Ishikawa (cell line): ENCODE results near the gene ITGB8.

Experiments used
- CEBPB ChIP-seq: IDR thresholded peaks from 2 replicates; pipeline ENCODE4 v1.6.1; 2012
- CREB1 ChIP-seq: IDR thresholded peaks from 2 replicates; pipeline ENCODE4 v1.6.1; 2012; ENCODE audit warnings: low read depth
- EGR1 ChIP-seq: IDR thresholded peaks from 2 replicates; pipeline ENCODE4 v1.6.1; 2012
- EP300 ChIP-seq: IDR thresholded peaks from 2 replicates; pipeline ENCODE4 v1.6.1; 2012; ENCODE audit warnings: borderline replicate concordance
- FOXM1 ChIP-seq: IDR thresholded peaks from 2 replicates; pipeline ENCODE4 v1.6.1; 2012; ENCODE audit warnings: low read depth, borderline replicate concordance
- MAX ChIP-seq: IDR thresholded peaks from 2 replicates; pipeline ENCODE4 v1.6.1; 2012
- NFIC ChIP-seq: IDR thresholded peaks from 2 replicates; pipeline ENCODE4 v1.6.1; 2012
- RAD21 ChIP-seq: IDR thresholded peaks from 2 replicates; pipeline ENCODE4 v1.6.1; 2012; ENCODE audit warnings: low read depth
- REST ChIP-seq: IDR thresholded peaks from 2 replicates; pipeline ENCODE4 v1.6.1; 2012; ENCODE audit warnings: low read depth, mild to moderate bottlenecking
- TAF1 ChIP-seq: IDR thresholded peaks from 2 replicates; pipeline ENCODE4 v1.6.1; 2012; ENCODE audit warnings: low read depth, mild to moderate bottlenecking
- TCF12 ChIP-seq: IDR thresholded peaks from 2 replicates; pipeline ENCODE4 v1.6.1; 2012; ENCODE audit warnings: low read depth
- TEAD4 ChIP-seq: IDR thresholded peaks from 2 replicates; pipeline ENCODE4 v1.6.1; 2012
- USF1 ChIP-seq: IDR thresholded peaks from 2 replicates; pipeline ENCODE4 v1.6.1; 2012
- YY1 ChIP-seq: IDR thresholded peaks from 2 replicates; pipeline ENCODE4 v1.6.1; 2012; ENCODE audit warnings: low read depth
- ZBTB7A ChIP-seq: IDR thresholded peaks from 2 replicates; pipeline ENCODE4 v1.6.1; 2012; ENCODE audit warnings: low read depth

ITGB8 gene

GRCh38 chr7:20399521-20399920, 68.8 kb downstream of the ITGB8 start:
- no peak for TF ChIP-seq TEAD4
- no peak for TF ChIP-seq TCF12
- TF ChIP-seq TAF1, result no peak
- TF ChIP-seq EP300, result no peak
- no peak for TF ChIP-seq CREB1
- no peak for TF ChIP-seq REST
- TF ChIP-seq RAD21, result no peak
- no peak for TF ChIP-seq MAX
- no peak for TF ChIP-seq USF1
- TF ChIP-seq FOXM1, result no peak
- no peak for TF ChIP-seq NFIC
- TF ChIP-seq ZBTB7A, result no peak

GRCh38 chr7:20401861-20402746, 71.4 kb downstream of the ITGB8 start:
- no peak for TF ChIP-seq TAF1
- no peak for TF ChIP-seq EGR1
- TF ChIP-seq FOXM1, result no peak
- no peak for TF ChIP-seq CEBPB
- no peak for TF ChIP-seq RAD21
- no peak for TF ChIP-seq USF1
- no peak for TF ChIP-seq REST
- no peak for TF ChIP-seq TEAD4
- no peak for TF ChIP-seq CREB1
- no peak for TF ChIP-seq ZBTB7A
- no peak for TF ChIP-seq NFIC
- no peak for TF ChIP-seq YY1

GRCh38 chr7:20402747-20403230, 72.1 kb downstream of the ITGB8 start:
- TF ChIP-seq RAD21, result no peak
- TF ChIP-seq CEBPB, result no peak
- no peak for TF ChIP-seq MAX
- TF ChIP-seq TEAD4, result no peak
- TF ChIP-seq EGR1, result no peak
- no peak for TF ChIP-seq CREB1
- TF ChIP-seq ZBTB7A, result no peak
- no peak for TF ChIP-seq REST
- no peak for TF ChIP-seq TAF1
- no peak for TF ChIP-seq YY1
- no peak for TF ChIP-seq EP300
- TF ChIP-seq TCF12, result no peak

GRCh38 chr7:20403331-20403730, 72.6 kb downstream of the ITGB8 start:
- TF ChIP-seq EP300 (no peak), USF1 (no peak), CEBPB (no peak), TEAD4 (no peak), EGR1 (no peak), FOXM1 (no peak), TCF12 (no peak), CREB1 (no peak), ZBTB7A (no peak), NFIC (no peak), REST (no peak), TAF1 (no peak), RAD21 (no peak), MAX (no peak), YY1 (no peak)
